WERI-Rb-1 (cell line): ENCODE results near the gene POLR2J3.
"Not testable (repeated sequence)": the region's sequence is repeated elsewhere in the genome, so short reads cannot be mapped to it uniquely, and the experiment has no call there.

Experiments used
- DNase-seq: peaks from one replicate; pipeline ENCODE4 v3.0.0-alpha.2; 2020
- H3K27ac ChIP-seq: fragments of 250-450 bp; sonication (Bioruptor Pico); 2 replicates; pipeline ENCODE4 v1.5.1; 2020; ENCODE audit warnings: mild to moderate bottlenecking, moderate library complexity
- H3K27me3 ChIP-seq: fragments of 250-450 bp; sonication (Bioruptor Pico); 2 replicates; pipeline ENCODE4 v1.5.1; 2021; ENCODE audit warnings: mild to moderate bottlenecking, low read depth, moderate library complexity; ENCODE audit not compliant: insufficient read depth, severe bottlenecking
- H3K36me3 ChIP-seq: fragments of 250-450 bp; sonication (Bioruptor Pico); 2 replicates; pipeline ENCODE4 v1.5.1; 2020; ENCODE audit warnings: mild to moderate bottlenecking, moderate library complexity
- H3K4me3 ChIP-seq: 2 replicates; pipeline ENCODE4 v1.5.1; 2011; ENCODE audit warnings: low read depth, mild to moderate bottlenecking, control low read depth, low read length
- H3K9me3 ChIP-seq: fragments of 250-450 bp; sonication (Bioruptor Pico); 2 replicates; pipeline ENCODE4 v1.5.1; 2021; ENCODE audit warnings: mild to moderate bottlenecking, moderate library complexity; ENCODE audit not compliant: severe bottlenecking

The POLR2J3 gene

GRCh38 chr7:102520797-102521196 lies 51.6 kb downstream of the POLR2J3 start:
- not testable (repeated sequence) for H3K27me3 ChIP-seq, H3K36me3 ChIP-seq, DNase-seq, H3K4me3 ChIP-seq, H3K27ac ChIP-seq, H3K9me3 ChIP-seq

GRCh38 chr7:102517550-102518147 lies 54.7 kb downstream of the POLR2J3 start, which contains the start of gene RASA4B:
RASA4B (minus strand) TSS chr7:102517777; CDS start chr7:102517710, 67 bp downstream.
- not testable (repeated sequence) for H3K4me3 ChIP-seq, H3K36me3 ChIP-seq, H3K27ac ChIP-seq, DNase-seq, H3K9me3 ChIP-seq, H3K27me3 ChIP-seq
